Measurements from ENCODE around the gene FBXO48. TPM values are rescaled to one million over a fixed set of nuclear protein-coding genes. Genes with fewer than 3 reads are reported as not detected.

Gene FBXO48
- total and polyA plus RNA-seq, 2 donors (not counting 1 experiment from before 2014, with no cell fraction given): 0.33 to 0.65 TPM

DNA sequence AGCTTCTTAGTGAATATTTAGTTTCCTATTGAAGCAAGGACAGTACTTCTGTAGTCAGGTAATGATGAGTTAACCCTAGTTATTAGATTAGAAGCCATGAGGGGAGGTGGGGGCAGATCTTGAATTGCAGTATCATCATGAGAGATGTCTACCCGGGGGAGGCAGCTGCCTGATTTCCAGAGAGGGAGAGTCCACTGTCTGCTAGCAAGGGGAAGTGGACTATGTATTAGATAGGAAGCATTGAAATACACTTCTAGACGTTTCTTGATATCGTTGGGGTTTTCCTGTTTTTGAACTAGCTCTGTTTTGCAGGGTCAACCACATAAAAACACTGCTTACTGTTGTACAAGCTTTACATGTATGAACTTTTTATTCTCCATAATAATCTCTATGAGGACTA lies 39.1 kb upstream of the FBXO48 start:
- no peak for DNase-seq (ENCODE audit: low read depth in 2 of 2)
- Histone ChIP-seq H3K4me3 (replicated peaks in 1 of 4; ENCODE audit: control extremely low read depth in 1 of 4, insufficient read depth in 1 of 4, low read depth in 3 of 4, low read length in 4 of 4) (no peak overlapping the region), H3K79me2 (ENCODE audit: control insufficient read depth, insufficient read depth, low read length) (no peaks in the 10 kb centered on the region), H2AFZ (ENCODE audit: low read length) (no peak overlapping the region), H3K36me3 (ENCODE audit: control insufficient read depth, insufficient read depth, low read length) (no peaks in the 10 kb centered on the region), H3K9ac (ENCODE audit: insufficient read depth, low read length) (no peak overlapping the region), H3K9me3 (ENCODE audit: control insufficient read depth, insufficient read depth, low read depth, low read length) (no peaks in the 10 kb centered on the region), H4K20me1 (ENCODE audit: control insufficient read depth, extremely low read depth, insufficient read depth, low read length) (no peaks in the 10 kb centered on the region), H3K4me2 (ENCODE audit: extremely low read depth, insufficient read depth, low read length) (no peak overlapping the region), H3K27me3 (ENCODE audit: control insufficient read depth, insufficient read depth, low read length) (no peaks in the 10 kb centered on the region), H3K4me1 (ENCODE audit: control insufficient read depth, extremely low read depth, insufficient read depth, low read length) (no peaks in the 10 kb centered on the region), H3K27ac (ENCODE audit: insufficient read depth, low read length) (no peak overlapping the region)
- TF ChIP-seq, protein P1, sequence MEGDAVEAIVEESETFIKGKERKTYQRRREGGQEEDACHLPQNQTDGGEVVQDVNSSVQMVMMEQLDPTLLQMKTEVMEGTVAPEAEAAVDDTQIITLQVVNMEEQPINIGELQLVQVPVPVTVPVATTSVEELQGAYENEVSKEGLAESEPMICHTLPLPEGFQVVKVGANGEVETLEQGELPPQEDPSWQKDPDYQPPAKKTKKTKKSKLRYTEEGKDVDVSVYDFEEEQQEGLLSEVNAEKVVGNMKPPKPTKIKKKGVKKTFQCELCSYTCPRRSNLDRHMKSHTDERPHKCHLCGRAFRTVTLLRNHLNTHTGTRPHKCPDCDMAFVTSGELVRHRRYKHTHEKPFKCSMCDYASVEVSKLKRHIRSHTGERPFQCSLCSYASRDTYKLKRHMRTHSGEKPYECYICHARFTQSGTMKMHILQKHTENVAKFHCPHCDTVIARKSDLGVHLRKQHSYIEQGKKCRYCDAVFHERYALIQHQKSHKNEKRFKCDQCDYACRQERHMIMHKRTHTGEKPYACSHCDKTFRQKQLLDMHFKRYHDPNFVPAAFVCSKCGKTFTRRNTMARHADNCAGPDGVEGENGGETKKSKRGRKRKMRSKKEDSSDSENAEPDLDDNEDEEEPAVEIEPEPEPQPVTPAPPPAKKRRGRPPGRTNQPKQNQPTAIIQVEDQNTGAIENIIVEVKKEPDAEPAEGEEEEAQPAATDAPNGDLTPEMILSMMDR (conservative IDR thresholded peaks at IDR 0.05 in 1 of 2, IDR thresholded peaks at IDR 0.05 in 1 of 2; ENCODE audit: low read depth in 1 of 2, low read length in 2 of 2): no peak
- TF ChIP-seq EZH2 (IDR thresholded peaks at IDR 0.05; ENCODE audit: low read length, missing control alignments): no peak

GRCh38 chr2:68505603-68506159 lies 38.6 kb upstream of the FBXO48 start:
- no peaks in the 10 kb centered on the region for H3K27me3 ChIP-seq (ENCODE audit: control insufficient read depth, insufficient read depth, low read length)
- no peak overlapping the region for H3K4me3 ChIP-seq (replicated peaks in 1 of 4; ENCODE audit: control extremely low read depth in 1 of 4, insufficient read depth in 1 of 4, low read depth in 3 of 4, low read length in 4 of 4)
- H3K79me2 ChIP-seq (ENCODE audit: control insufficient read depth, insufficient read depth, low read length): no peaks in the 10 kb centered on the region
- no peak overlapping the region for H3K9ac ChIP-seq (ENCODE audit: insufficient read depth, low read length)
- H4K20me1 ChIP-seq (ENCODE audit: control insufficient read depth, extremely low read depth, insufficient read depth, low read length): no peaks in the 10 kb centered on the region
- H3K27ac ChIP-seq (ENCODE audit: insufficient read depth, low read length): no peak overlapping the region
- H3K36me3 ChIP-seq (ENCODE audit: control insufficient read depth, insufficient read depth, low read length): no peaks in the 10 kb centered on the region
- no peak for DNase-seq (ENCODE audit: low read depth in 2 of 2)
- H2AFZ ChIP-seq (ENCODE audit: low read length): no peak overlapping the region
- H3K9me3 ChIP-seq (ENCODE audit: control insufficient read depth, insufficient read depth, low read depth, low read length): no peaks in the 10 kb centered on the region
- H3K4me1 ChIP-seq (ENCODE audit: control insufficient read depth, extremely low read depth, insufficient read depth, low read length): no peaks in the 10 kb centered on the region
- no peak overlapping the region for H3K4me2 ChIP-seq (ENCODE audit: extremely low read depth, insufficient read depth, low read length)
- TF ChIP-seq, protein P1 (conservative IDR thresholded peaks at IDR 0.05 in 1 of 2, IDR thresholded peaks at IDR 0.05 in 1 of 2; ENCODE audit: low read depth in 1 of 2, low read length in 2 of 2): no peak
- no peak for TF ChIP-seq EZH2 (IDR thresholded peaks at IDR 0.05; ENCODE audit: low read length, missing control alignments)

GRCh38 chr2:68501768-68502167 lies 34.7 kb upstream of the FBXO48 start:
- Histone ChIP-seq H3K4me3 (replicated peaks in 1 of 4; ENCODE audit: control extremely low read depth in 1 of 4, insufficient read depth in 1 of 4, low read depth in 3 of 4, low read length in 4 of 4) (no peak overlapping the region), H4K20me1 (ENCODE audit: control insufficient read depth, extremely low read depth, insufficient read depth, low read length) (no peaks in the 10 kb centered on the region), H3K27me3 (ENCODE audit: control insufficient read depth, insufficient read depth, low read length) (no peaks in the 10 kb centered on the region), H3K4me1 (ENCODE audit: control insufficient read depth, extremely low read depth, insufficient read depth, low read length) (no peaks in the 10 kb centered on the region), H2AFZ (ENCODE audit: low read length) (no peak overlapping the region), H3K27ac (ENCODE audit: insufficient read depth, low read length) (no peak overlapping the region), H3K4me2 (ENCODE audit: extremely low read depth, insufficient read depth, low read length) (no peak overlapping the region), H3K9ac (ENCODE audit: insufficient read depth, low read length) (no peak overlapping the region), H3K36me3 (ENCODE audit: control insufficient read depth, insufficient read depth, low read length) (no peaks in the 10 kb centered on the region), H3K9me3 (ENCODE audit: control insufficient read depth, insufficient read depth, low read depth, low read length) (no peaks in the 10 kb centered on the region), H3K79me2 (ENCODE audit: control insufficient read depth, insufficient read depth, low read length) (no peaks in the 10 kb centered on the region)
- TF ChIP-seq, protein P1 (conservative IDR thresholded peaks at IDR 0.05 in 1 of 2, IDR thresholded peaks at IDR 0.05 in 1 of 2; ENCODE audit: low read depth in 1 of 2, low read length in 2 of 2): no peak
- TF ChIP-seq EZH2 (IDR thresholded peaks at IDR 0.05; ENCODE audit: low read length, missing control alignments): no peak
- DNase-seq (ENCODE audit: low read depth in 2 of 2): no peak

All from fibroblast of lung (primary cell).